Fibroblast of lung (primary cell): Measurements from ENCODE around the gene SFT2D1.

Experiments
- CTCF ChIP-seq, 2 donors: IDR thresholded peaks in 1 of 2; conservative IDR thresholded peaks in 1 of 2; 1 replicate in 1 of 2; 2 replicates in 1 of 2; pipeline ENCODE4 v1.5.1; 2011 to 2012; ENCODE audit warnings: low read length in 2 of 2, control low read depth in 1 of 2, inconsistent platforms in 1 of 2, low read depth in 1 of 2, mild to moderate bottlenecking in 1 of 2
- EZH2 ChIP-seq: IDR thresholded peaks from 2 replicates; pipeline ENCODE4 v1.5.1; 2012; ENCODE audit warnings: low read length, control low read depth, mild to moderate bottlenecking; ENCODE audit errors: missing control alignments

- no peak for TF ChIP-seq CTCF (conservative IDR thresholded peaks at IDR 0.05 in 1 of 2, IDR thresholded peaks at IDR 0.05 in 1 of 2; ENCODE audit: low read depth in 1 of 2, low read length in 2 of 2)
- no peak for TF ChIP-seq EZH2
These were observed 27.4 kb upstream of the SFT2D1 start for GRCh38 chr6:166369782-166370181.
